H9 (cell line): Measurements from ENCODE around the gene CDK2AP2. TPM values are rescaled to one million over a fixed set of nuclear protein-coding genes. Genes with fewer than 3 reads are reported as not detected.

Experiments used
- DNase-seq: peaks from one replicate; pipeline ENCODE4 v3.0.0-alpha.2; 2017
- H2AFZ ChIP-seq: one replicate; pipeline ENCODE4 v1.6.1; 2013; ENCODE audit warnings: mild to moderate bottlenecking, low read length, control low read depth, moderate library complexity
- H2AK5ac ChIP-seq: 2 replicates; pipeline ENCODE4 v1.6.1; 2013; ENCODE audit warnings: low read length, control low read depth, mixed read lengths; ENCODE audit not compliant: insufficient read length
- H2BK120ac ChIP-seq: one replicate; pipeline ENCODE4 v1.6.1; 2013; ENCODE audit warnings: low read depth, mild to moderate bottlenecking, low read length, control low read depth, inconsistent platforms; ENCODE audit not compliant: poor library complexity, severe bottlenecking
- H2BK12ac ChIP-seq: 2 replicates; pipeline ENCODE4 v1.6.1; 2013; ENCODE audit warnings: low read length, control low read depth, mixed read lengths, low read depth; ENCODE audit not compliant: insufficient read length
- H2BK15ac ChIP-seq: 2 replicates; pipeline ENCODE4 v1.6.1; 2013; ENCODE audit warnings: low read depth, low read length, control low read depth
- H2BK20ac ChIP-seq: one replicate; pipeline ENCODE4 v1.6.1; 2013; ENCODE audit warnings: low read depth, mild to moderate bottlenecking, low read length, control low read depth, inconsistent platforms; ENCODE audit not compliant: poor library complexity, severe bottlenecking
- H2BK5ac ChIP-seq: 2 replicates; pipeline ENCODE4 v1.6.1; 2013; ENCODE audit warnings: low read length, control low read depth, mixed read lengths; ENCODE audit not compliant: insufficient read length
- H3K14ac ChIP-seq: 2 replicates; pipeline ENCODE4 v1.6.1; 2013; ENCODE audit warnings: low read length, control low read depth; ENCODE audit not compliant: insufficient read depth
- H3K18ac ChIP-seq: 2 replicates; pipeline ENCODE4 v1.6.1; 2013; ENCODE audit warnings: low read depth, mild to moderate bottlenecking, mixed read lengths, low read length, control low read depth; ENCODE audit not compliant: insufficient read length
- H3K23ac ChIP-seq: 2 replicates; pipeline ENCODE4 v1.6.1; 2013; ENCODE audit warnings: low read length, control low read depth, mixed read lengths, low read depth; ENCODE audit not compliant: insufficient read length
- H3K23me2 ChIP-seq: 2 replicates; pipeline ENCODE4 v1.6.1; 2013; ENCODE audit warnings: low read depth, mild to moderate bottlenecking, mixed read lengths, low read length, control low read depth; ENCODE audit not compliant: insufficient read length, poor library complexity, severe bottlenecking
- H3K27ac ChIP-seq: 2 replicates; pipeline ENCODE4 v1.5.1; 2013; ENCODE audit warnings: low read length, control low read depth, mixed read lengths, low read depth; ENCODE audit not compliant: insufficient read length
- H3K27me3 ChIP-seq: 2 replicates; pipeline ENCODE4 v1.6.1; 2013; ENCODE audit warnings: low read length, control low read depth, inconsistent platforms; ENCODE audit not compliant: insufficient read depth
- H3K4ac ChIP-seq: 2 replicates; pipeline ENCODE4 v1.6.1; 2013; ENCODE audit warnings: low read depth, mild to moderate bottlenecking, control low read depth, inconsistent platforms, low read length, moderate library complexity
- H3K4me1 ChIP-seq: 2 replicates; pipeline ENCODE4 v1.6.1; 2013; ENCODE audit warnings: low read length, control low read depth, inconsistent platforms; ENCODE audit not compliant: insufficient read depth
- H3K4me2 ChIP-seq: 2 replicates; pipeline ENCODE4 v1.6.1; 2013; ENCODE audit warnings: low read length, control low read depth, mixed read lengths; ENCODE audit not compliant: insufficient read length, insufficient read depth
- H3K56ac ChIP-seq: 2 replicates; pipeline ENCODE4 v1.6.1; 2013; ENCODE audit warnings: low read depth, mild to moderate bottlenecking, mixed read lengths, low read length, control low read depth; ENCODE audit not compliant: insufficient read length
- H3K79me1 ChIP-seq: 2 replicates; pipeline ENCODE4 v1.6.1; 2013; ENCODE audit warnings: low read depth, mild to moderate bottlenecking, moderate library complexity, low read length, control low read depth, inconsistent platforms; ENCODE audit not compliant: insufficient read depth, poor library complexity, severe bottlenecking
- H3K79me2 ChIP-seq: 2 replicates; pipeline ENCODE4 v1.6.1; 2013; ENCODE audit warnings: low read length, control low read depth, inconsistent platforms; ENCODE audit not compliant: insufficient read depth
- H3K9ac ChIP-seq: 2 replicates; pipeline ENCODE4 v1.6.1; 2013; ENCODE audit warnings: low read length, control low read depth, mixed read lengths; ENCODE audit not compliant: insufficient read length; ENCODE audit errors: extremely low read depth
- H3K9me3 ChIP-seq: one replicate; pipeline ENCODE4 v1.6.1; 2013; ENCODE audit warnings: low read depth, low read length, inconsistent platforms; ENCODE audit not compliant: control insufficient read depth
- H3T11ph ChIP-seq: one replicate; pipeline ENCODE4 v1.6.1; 2013; ENCODE audit warnings: mild to moderate bottlenecking, low read length, control low read depth, inconsistent platforms
- H4K20me1 ChIP-seq: one replicate; pipeline ENCODE4 v1.6.1; 2013; ENCODE audit not compliant: control insufficient read depth, insufficient read length, insufficient read depth
- H4K5ac ChIP-seq: 2 replicates; pipeline ENCODE4 v1.6.1; 2013; ENCODE audit warnings: low read depth, mild to moderate bottlenecking, mixed read lengths, low read length, control low read depth; ENCODE audit not compliant: insufficient read length
- H4K8ac ChIP-seq: replicated peaks from 2 replicates; pipeline ENCODE4 v1.6.1; 2013; ENCODE audit warnings: low read length, control low read depth, mixed read lengths, low read depth; ENCODE audit not compliant: insufficient read length
- H4K91ac ChIP-seq: 2 replicates; pipeline ENCODE4 v1.6.1; 2013; ENCODE audit warnings: low read depth, mild to moderate bottlenecking, moderate library complexity, mixed read lengths, low read length, control low read depth; ENCODE audit not compliant: insufficient read length
- H3K27ac Mint-ChIP-seq, 3 experiments: 2 replicates in 2 of 3; 3 replicates in 1 of 3; pipeline ENCODE4 v1.8.0; 2020 to 2021; ENCODE audit warnings: mixed read lengths in 3 of 3, mild to moderate bottlenecking in 1 of 3, moderate library complexity in 1 of 3
- H3K27me3 Mint-ChIP-seq: 2 replicates; pipeline ENCODE4 v1.8.0; 2021; ENCODE audit warnings: low read depth, mild to moderate bottlenecking, moderate library complexity, mixed read lengths
- H3K36me3 Mint-ChIP-seq, 3 experiments: 2 replicates in 2 of 3; 3 replicates in 1 of 3; pipeline ENCODE4 v1.8.0; 2020 to 2021; ENCODE audit warnings: low read depth in 3 of 3, mixed read lengths in 3 of 3; ENCODE audit not compliant: insufficient read depth in 1 of 3
- H3K4me1 Mint-ChIP-seq, 2 experiments: 2 replicates each; pipeline ENCODE4 v1.8.0; 2020; ENCODE audit warnings: mixed read lengths in 2 of 2
- H3K4me3 Mint-ChIP-seq, 2 experiments: 2 replicates in 1 of 2; 3 replicates in 1 of 2; pipeline ENCODE4 v1.8.0; 2020 to 2021; ENCODE audit warnings: mild to moderate bottlenecking in 2 of 2, mixed read lengths in 2 of 2, moderate library complexity in 1 of 2
- H3K9me3 Mint-ChIP-seq, 2 experiments: 2 replicates in 1 of 2; 3 replicates in 1 of 2; pipeline ENCODE4 v1.8.0; 2020; ENCODE audit warnings: mild to moderate bottlenecking in 2 of 2, mixed read lengths in 2 of 2, moderate library complexity in 1 of 2
- WGBS: extraction: QIAGEN DNeasy Blood & Tissue Kit; methylation state at CpG from one replicate; pipeline ENCODE4 v1.1.7; 2013; ENCODE audit warnings: missing lambda C conversion rate, low lambda C conversion rate, mixed read lengths; ENCODE audit not compliant: insufficient read length; ENCODE audit errors: extremely low coverage; 5-methylcytosine and 5-hydroxymethylcytosine counted together
- total RNA-seq: library from RNA; stranded (reverse); gene quantifications from 2 replicates; pipeline ENCODE4 v1.2.1, GENCODE V29; 2021
- TF ChIP-seq, protein P1 (sequence below): fragments of 200-600 bp; sonication (generic); conservative IDR thresholded peaks from 3 replicates; pipeline ENCODE4 v1.8.0; 2021; ENCODE audit warnings: antibody characterized with exemption, mild to moderate bottlenecking

Gene CDK2AP2
- total RNA-seq, 1 experiment from 2014 or later: 36.1 TPM

DNA sequence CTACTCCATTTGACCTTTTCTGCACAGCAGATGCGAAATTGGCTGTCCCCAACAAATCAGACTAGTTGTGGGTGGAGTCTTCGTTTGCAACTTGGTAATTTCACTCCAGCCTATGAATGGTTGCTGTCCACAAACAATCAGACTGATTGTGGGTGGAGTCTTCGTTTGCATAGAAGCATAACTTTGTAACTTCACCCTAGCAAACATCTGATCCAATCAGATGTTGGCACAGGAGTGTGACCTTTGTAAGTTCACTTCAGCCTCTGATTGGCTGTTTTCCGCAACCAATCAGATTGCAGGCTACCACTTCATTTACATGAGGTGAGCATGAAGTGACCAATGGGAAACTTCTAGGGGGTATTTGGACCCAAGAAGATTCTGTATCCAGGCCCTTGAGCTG lies 31.6 kb upstream of the CDK2AP2 start:
- peaks cover 10% of the 10 kb centered on the region for H3K27me3 Mint-ChIP-seq
- H3K9me3 Mint-ChIP-seq: peaks cover 16 to 20% of the 10 kb centered on the region in 2 experiments
- H3K18ac ChIP-seq: no peak overlapping the region
- no peak overlapping the region for H3K56ac ChIP-seq
- H3K14ac ChIP-seq: no peak overlapping the region
- no peak overlapping the region for H2AFZ ChIP-seq
- no peak overlapping the region for H2BK120ac ChIP-seq
- no peak overlapping the region for H2BK12ac ChIP-seq
- 0 out of 7 replicates have a peak, but pooled peaks cover 0 to 1% (median 0%) of the 10 kb centered on the region in 3 experiments for H3K36me3 Mint-ChIP-seq
- H3K4me1 Mint-ChIP-seq: peaks cover 4 to 6% of the 10 kb centered on the region in 2 experiments
- H3K4ac ChIP-seq: no peak overlapping the region
- WGBS: no CpG with 5 or more reads among the region's 4 CpGs
- no peak overlapping the region for H2AK5ac ChIP-seq
- no peaks in the 10 kb centered on the region for H3K79me1 ChIP-seq
- H3K23ac ChIP-seq: no peak overlapping the region
- H3K79me2 ChIP-seq: no peaks in the 10 kb centered on the region
- no peak overlapping the region for H4K5ac ChIP-seq
- H3K9ac ChIP-seq: no peak overlapping the region
- no peak overlapping the region for H2BK15ac ChIP-seq
- TF ChIP-seq, protein P1, sequence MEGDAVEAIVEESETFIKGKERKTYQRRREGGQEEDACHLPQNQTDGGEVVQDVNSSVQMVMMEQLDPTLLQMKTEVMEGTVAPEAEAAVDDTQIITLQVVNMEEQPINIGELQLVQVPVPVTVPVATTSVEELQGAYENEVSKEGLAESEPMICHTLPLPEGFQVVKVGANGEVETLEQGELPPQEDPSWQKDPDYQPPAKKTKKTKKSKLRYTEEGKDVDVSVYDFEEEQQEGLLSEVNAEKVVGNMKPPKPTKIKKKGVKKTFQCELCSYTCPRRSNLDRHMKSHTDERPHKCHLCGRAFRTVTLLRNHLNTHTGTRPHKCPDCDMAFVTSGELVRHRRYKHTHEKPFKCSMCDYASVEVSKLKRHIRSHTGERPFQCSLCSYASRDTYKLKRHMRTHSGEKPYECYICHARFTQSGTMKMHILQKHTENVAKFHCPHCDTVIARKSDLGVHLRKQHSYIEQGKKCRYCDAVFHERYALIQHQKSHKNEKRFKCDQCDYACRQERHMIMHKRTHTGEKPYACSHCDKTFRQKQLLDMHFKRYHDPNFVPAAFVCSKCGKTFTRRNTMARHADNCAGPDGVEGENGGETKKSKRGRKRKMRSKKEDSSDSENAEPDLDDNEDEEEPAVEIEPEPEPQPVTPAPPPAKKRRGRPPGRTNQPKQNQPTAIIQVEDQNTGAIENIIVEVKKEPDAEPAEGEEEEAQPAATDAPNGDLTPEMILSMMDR: no peak
- H3K27ac ChIP-seq: no peak overlapping the region
- DNase-seq: no peak
- H3K4me1 ChIP-seq: no peaks in the 10 kb centered on the region
- H3K4me3 Mint-ChIP-seq: no peak overlapping the region
- no peaks in the 10 kb centered on the region for H3K27me3 ChIP-seq
- H3K23me2 ChIP-seq: no peaks in the 10 kb centered on the region
- no peaks in the 10 kb centered on the region for H4K20me1 ChIP-seq
- peaks cover 3% of the 10 kb centered on the region for H3K9me3 ChIP-seq
- H2BK5ac ChIP-seq: no peak overlapping the region
- H3K4me2 ChIP-seq: no peak overlapping the region
- H2BK20ac ChIP-seq: no peak overlapping the region
- H4K91ac ChIP-seq: no peak overlapping the region
- H4K8ac ChIP-seq: no peak overlapping the region
- no peak overlapping the region for H3T11ph ChIP-seq
- no peak overlapping the region for H3K27ac Mint-ChIP-seq
